Esophagus muscularis mucosa (tissue), 4 donors: ENCODE results near the gene COA7.

Source experiments
- EP300 ChIP-seq: sonication (generic); formaldehyde crosslinking; IDR thresholded peaks from one replicate; pipeline ENCODE4 v1.6.1; 2017; ENCODE audit warnings: antibody characterized with exemption
- POLR2A ChIP-seq: fragments of 450-650 bp; IDR thresholded peaks from one replicate; pipeline ENCODE4 v1.6.1; 2017; ENCODE audit warnings: antibody characterized with exemption, moderate library complexity, mild to moderate bottlenecking, low read depth
- POLR2AphosphoS5 ChIP-seq, 2 donors: sonication (generic); formaldehyde crosslinking; IDR thresholded peaks; one replicate each; pipeline ENCODE4 v1.6.1; 2017; ENCODE audit warnings: antibody characterized with exemption in 2 of 2
- TF ChIP-seq, protein P1 (sequence below), 3 experiments: fragments of 200-600 bp in 2 of 3; fragments of 450-650 bp in 1 of 3; sonication (generic) in 2 of 3; IDR thresholded peaks; one replicate each; pipeline ENCODE4 v1.5.1; 2017 to 2019; ENCODE audit warnings: antibody characterized with exemption in 3 of 3, mild to moderate bottlenecking in 2 of 3, moderate library complexity in 1 of 3

DNA sequence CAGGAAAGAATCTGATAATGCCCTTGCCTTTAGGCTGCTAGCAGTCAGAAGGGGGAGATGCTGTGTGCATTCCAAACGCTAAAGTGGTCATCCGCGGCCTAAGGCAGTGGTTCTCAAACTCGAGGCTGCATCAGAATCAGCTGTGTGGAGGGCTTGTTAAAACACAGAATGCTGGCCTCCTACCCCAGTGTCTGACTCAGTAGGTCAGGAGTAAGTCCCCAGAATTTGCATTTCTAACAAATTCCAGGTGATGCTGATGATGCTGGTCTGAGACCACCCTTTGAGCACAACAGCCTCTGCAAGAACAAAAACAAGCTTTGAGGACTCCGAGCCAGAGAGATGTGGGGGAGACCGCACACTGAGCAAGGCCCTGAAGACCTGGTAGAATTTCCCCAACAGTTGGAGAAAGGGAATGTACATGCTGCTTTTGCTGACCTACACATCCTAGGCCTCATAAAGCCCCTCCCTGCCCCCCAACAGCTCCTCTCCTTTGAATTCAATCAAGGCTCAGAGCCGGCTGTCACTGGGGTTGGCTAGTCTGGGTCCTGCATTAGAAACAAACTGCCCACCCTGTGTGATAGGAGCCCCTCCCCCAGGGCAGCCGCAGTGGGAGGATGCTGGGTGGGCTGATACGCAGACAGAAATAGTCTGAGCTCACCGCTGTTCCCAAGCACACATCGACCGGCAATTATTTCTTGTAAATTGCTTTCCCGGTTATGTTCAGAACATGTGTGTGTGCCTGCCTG lies 38.1 kb downstream of the COA7 start:
- TF ChIP-seq POLR2A (no peak), EP300 (no peak), POLR2AphosphoS5 (IDR thresholded peaks at IDR 0.05) (no peak)
- TF ChIP-seq, protein P1, sequence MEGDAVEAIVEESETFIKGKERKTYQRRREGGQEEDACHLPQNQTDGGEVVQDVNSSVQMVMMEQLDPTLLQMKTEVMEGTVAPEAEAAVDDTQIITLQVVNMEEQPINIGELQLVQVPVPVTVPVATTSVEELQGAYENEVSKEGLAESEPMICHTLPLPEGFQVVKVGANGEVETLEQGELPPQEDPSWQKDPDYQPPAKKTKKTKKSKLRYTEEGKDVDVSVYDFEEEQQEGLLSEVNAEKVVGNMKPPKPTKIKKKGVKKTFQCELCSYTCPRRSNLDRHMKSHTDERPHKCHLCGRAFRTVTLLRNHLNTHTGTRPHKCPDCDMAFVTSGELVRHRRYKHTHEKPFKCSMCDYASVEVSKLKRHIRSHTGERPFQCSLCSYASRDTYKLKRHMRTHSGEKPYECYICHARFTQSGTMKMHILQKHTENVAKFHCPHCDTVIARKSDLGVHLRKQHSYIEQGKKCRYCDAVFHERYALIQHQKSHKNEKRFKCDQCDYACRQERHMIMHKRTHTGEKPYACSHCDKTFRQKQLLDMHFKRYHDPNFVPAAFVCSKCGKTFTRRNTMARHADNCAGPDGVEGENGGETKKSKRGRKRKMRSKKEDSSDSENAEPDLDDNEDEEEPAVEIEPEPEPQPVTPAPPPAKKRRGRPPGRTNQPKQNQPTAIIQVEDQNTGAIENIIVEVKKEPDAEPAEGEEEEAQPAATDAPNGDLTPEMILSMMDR (IDR thresholded peaks at IDR 0.05), result no peak
